CD4-positive, alpha-beta T cell treated with Interleukin-15 for 4 hours (primary cell): Measurements from ENCODE around the gene MKX.

Experiments used
- DNase-seq: peaks from one replicate; pipeline ENCODE4 v3.0.0-alpha.2; 2020; ENCODE audit warnings: low spot score

The MKX gene

DNA sequence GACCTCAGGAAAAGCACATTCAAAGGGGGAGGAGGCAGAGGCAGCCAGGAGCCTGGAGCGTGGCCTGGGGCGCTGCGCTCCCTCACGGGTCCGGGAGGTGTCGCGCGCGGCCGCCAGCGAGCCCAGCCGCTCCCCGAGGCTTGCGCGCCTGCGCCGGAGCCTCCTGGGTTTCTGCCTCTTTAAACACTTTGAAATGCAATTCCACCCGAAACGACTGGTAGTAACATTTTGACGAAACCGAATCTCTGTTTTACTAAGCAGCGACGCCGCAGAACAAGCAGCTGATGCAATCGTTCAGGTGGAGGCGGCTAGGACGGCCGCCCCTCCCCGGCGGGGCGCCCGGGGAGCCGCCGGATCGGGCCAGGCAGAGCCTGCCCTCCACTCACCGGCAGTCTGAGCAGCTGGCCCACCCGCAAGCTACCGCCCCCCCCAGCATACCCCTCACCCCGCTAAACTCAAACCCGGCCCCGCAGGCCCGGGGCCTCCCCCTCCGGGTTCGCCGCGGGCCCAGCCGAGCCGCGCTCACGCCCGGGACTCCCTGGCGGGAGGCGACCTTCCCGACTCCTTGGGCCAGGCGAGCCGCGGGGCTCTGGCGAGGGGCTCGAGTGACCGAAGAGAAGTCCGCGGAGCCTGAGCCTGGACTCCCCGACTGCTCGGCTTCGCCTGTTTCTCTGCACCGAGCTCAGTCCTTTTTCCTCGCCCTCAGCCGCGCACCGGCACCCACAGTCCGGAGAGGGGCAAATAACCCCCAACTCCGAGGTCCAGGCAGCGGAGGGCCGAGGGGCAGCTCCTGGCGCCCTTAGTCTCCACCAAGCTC, 3.2 kb downstream of the MKX start:
- DNase-seq, result peak; percentile 72

DNA sequence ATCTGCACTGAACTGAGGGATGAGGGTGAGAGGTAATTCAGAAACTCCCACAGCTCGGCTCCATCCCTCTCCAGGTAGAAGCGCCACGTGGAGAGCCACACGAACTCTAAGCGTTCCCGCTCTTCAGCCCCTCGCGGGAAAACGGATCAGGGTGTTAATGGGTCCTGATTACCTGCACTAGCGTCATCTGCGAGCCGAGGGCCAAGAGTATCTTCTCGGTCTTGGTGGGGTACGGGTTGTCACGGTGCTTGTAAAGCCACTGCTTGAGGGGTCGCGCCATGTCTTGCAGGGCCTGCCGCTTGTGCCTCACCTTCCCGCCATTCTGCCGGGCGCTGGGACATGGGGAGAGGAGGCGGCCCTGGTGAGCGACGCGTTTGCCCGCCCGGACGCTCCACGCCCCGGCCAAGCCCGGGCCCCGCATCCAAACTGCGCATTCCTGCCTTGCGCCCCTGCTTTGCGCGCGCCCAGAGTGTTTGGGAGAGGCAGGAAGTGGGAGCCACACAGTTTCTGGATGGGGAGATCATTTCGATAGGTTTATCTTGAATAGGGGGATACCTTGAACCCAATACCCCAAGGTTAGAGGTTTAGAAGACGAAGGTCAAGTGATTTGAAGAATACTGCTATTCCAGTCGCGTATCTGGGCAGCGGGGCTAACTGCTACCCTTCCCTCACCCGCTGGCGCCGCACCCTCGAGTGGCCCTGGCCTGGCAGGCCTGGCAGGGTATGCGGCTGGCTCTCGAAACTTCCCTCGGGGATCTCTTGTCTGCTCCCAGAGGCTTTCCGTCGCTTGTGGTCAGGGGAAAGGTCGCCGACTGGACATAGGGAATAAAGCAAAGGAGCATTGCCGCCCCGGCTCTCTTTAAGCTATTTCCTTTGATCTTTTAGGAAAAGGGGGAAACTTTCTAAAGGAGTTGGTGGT, 4.2 kb downstream of the MKX start:
- no peak for DNase-seq

DNA sequence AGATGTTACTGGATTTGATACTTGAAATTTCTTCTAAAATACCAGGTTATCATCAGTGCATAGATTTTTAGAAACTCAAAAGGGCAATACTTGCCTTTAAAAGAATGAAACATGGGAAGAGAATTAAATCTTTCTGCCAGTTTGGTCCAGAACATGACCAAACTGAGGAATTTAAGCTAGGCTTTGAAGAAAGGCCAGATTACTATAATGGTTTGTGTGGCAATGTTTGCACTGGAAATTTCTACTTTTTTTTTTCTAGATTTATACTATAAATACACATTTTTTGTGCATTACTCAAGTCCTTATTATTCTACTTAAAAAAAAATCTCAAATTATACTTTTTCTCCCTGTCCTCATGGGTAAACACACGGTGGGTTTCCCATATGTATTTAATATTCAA, 9.2 kb downstream of the MKX start:
- no peak for DNase-seq

DNA sequence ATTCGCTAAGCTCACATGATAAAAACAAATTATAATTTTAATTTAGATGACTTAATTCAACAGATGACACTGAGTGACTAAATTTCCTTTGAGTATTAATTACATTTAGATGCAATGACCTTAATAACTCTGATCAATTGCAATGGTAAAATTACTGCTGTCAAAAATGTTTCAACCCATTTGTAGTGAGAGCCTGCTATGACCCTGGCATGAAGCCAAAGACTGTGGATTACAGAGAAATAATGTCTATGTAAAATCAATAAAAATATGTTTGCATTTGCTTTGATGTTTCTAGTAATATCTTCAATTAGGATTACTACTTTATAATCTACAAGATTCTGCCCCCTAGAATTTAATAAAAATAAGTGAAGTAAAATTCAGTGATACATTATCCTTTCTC, 15.6 kb downstream of the MKX start:
- no peak for DNase-seq

DNA sequence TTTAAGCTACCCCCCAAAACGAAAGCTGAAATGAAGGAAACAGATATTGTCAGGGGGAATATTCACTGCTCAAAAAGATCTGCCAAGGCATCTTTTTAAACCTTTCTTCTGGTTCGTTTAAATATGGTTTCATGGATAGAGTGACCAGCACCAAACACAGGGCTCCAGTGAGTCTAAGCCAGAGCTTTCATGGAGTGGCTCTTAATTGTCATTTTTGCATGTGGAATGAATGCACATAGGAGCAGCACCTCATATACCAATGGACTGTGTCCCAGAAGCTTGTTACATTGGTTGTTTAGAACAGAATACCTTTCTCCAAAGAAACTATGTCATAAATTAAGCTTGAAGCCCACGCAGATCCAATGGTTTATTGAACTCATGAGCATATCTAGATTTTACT, 17.3 kb downstream of the MKX start:
- DNase-seq, result no peak

DNA sequence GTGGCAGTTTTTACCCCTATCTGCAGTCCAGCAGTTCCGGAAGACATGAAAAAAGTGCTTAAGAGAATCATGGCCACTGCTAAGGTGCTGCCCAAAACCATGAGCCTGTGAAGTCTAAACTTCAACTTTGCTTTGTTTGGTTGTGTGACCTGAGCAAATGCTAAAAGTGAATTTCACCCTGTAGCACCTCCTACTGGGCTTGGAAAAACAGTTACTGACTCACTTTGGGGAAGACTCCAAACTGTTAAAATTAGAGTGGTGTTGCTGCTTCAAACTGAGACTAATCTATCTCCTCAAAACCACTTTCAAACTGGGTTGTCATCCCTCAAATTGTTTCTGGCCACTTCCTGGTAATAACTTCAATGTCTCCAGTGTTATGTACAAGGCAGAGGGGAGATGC, 21.3 kb downstream of the MKX start:
- no peak for DNase-seq

DNA sequence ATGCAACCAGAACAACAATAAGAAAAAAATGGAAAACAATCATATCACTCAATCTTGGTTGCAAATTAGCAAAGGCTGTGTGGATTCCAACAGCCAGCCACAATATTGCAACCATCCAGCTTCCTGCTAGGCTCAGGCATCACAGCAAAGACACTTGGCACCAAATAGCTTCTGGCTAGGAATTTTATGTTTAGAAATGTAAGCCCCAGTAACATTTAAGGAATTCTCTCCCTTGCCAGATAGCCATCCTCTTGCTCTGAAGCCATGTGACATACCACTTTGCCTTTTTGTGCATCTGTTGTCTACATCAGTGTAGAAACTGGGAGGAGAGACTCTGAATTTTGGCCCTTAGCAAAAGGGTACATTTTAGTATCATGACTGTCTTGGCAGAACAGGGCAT, 22.2 kb downstream of the MKX start:
- no peak for DNase-seq

DNA sequence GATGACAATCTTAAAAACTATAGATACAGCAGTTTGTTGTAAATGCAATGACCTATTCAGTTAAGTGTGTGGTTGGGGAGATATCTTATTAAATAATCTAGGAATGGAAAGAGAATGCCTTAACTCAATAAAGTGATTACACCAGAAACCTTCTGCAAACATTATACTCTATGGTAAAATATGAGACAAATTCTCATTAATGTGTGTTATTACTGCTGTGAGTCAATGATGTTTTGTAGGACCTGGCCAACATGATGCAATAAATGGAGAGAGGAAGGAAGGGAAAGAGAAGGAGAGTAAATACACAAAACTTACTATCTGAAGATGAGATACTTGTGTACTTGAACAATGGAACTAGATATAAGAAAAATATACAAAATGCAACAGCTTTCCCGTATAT, 25.1 kb downstream of the MKX start:
- no peak for DNase-seq

DNA sequence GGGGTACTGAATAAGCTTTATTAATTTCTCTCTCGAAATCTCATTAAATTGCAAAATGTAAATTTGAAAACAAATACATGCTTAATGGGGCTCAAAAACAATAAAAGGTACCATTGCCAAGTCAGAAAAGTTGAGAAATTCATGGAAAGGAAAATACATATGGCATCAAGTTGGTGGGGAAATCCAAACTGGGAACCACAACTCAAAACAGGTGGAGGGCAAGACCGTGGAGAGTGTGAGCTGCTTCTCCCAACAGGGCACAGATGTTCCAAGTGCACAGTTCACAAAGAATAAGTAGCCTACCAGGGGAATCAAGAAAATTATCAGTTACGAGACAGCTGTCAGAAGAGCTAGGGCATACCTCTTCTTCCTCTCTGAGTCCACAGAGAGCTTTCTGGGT, 26.6 kb downstream of the MKX start:
- no peak for DNase-seq

DNA sequence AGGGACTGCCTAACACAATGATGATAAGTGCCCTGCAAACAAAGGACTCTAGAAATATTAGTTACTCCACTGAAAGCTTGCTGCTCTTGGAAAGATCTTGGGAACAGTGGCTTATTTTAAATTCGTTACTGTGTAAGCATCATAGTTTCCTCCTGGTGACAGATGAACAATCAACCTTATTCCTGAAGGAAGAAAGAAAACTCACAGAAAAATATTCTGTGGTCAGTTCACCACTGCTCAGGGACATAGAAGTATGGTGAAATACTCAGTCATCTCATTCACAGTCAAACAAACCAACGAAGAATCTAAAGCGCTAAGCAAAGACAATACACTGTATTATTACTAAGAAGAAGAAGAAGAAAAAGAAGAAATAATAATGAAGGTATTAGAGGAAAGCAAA, 27.8 kb downstream of the MKX start:
- no peak for DNase-seq

DNA sequence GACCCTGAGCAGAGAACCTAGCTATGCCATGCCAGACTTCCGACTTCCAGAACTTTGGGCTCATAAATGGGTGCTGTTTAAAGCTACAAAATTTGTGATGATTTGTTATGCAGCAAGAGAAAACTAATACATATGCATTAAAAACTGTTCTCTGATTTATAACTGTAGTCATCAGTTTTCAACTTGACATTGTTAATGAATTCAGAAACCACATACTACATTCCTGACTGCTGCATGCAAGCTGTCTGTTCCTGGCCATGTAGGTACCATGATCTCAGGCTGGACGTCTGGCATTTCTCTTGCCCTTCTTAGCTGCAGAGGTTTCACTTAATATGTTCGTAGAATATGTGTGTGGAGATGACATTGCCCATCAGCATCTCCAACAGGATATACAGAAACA, 28.4 kb downstream of the MKX start:
- no peak for DNase-seq

DNA sequence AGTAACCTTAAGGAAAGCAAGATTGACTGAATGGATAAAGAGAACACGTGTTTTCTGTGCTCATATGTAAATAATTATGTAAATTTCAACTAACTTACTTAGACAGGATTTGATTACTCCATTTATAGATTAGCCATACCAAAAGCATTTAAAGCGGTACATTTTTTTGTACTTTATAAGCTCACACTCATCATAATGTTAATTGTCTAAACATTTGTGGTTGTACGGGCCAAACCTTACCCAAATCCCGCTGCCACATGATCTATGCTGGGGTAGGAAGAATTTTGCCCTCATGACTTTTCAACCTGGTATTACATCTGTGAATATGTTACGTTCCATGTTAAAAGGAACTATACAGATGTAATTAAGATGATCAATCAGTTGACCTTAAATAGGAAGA, 29.1 kb downstream of the MKX start:
- DNase-seq, result no peak

DNA sequence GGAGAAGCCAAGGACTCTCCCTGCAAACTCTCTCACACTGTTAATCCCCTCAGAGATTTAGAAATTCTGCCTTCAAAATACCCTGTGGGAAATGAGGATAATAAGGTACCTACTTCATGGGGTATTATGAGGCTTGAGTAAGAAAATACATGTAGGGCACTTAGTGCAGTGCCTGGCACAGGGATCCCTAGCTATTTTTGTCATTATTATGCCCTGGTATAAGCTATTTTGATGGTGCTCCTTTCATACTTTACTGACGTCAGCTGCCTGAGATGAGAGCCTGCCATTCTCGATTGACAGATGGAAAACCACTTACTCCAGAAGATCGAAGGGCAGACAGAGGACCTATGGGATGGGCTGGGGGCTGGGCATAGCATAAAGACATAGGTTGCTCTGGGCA, 30.1 kb downstream of the MKX start:
- no peak for DNase-seq

DNA sequence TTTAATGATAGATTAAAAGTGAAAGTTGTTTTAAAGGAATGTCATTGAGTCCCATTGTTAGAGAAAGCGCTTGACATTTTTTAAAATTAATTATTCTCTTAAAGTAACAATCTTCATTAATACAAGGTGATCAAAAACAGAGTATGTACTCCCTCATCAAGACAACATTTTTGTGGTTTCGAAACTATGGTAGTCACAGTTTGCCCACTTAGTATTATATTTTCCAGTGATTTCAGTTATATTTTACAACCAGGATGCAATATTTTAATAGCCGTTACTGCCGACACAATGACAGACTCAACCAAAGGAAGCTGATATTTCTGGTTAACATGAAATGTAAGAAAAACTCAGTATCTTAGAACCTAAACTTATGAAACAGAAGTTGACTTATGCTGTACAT, 31.3 kb downstream of the MKX start:
- no peak for DNase-seq

DNA sequence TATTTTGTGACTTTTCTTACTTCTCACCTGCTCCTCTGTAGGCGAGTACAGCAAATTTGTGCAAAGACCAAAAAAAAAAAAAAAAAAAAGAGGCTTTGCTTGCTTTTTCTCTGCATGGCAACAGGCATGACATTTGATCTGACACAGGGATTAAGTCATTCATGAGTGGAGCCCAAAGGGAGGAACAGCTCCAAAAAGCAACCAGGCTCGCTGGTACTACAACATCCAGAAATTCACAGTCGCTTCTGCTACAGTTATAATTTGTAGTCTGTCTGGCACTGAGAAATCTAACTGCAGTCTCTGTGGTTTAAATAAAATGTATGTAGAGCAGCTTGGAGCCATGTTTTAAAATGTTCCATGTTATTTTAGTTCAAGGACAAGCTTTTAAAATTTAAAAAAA, 31.7 kb downstream of the MKX start:
- no peak for DNase-seq

DNA sequence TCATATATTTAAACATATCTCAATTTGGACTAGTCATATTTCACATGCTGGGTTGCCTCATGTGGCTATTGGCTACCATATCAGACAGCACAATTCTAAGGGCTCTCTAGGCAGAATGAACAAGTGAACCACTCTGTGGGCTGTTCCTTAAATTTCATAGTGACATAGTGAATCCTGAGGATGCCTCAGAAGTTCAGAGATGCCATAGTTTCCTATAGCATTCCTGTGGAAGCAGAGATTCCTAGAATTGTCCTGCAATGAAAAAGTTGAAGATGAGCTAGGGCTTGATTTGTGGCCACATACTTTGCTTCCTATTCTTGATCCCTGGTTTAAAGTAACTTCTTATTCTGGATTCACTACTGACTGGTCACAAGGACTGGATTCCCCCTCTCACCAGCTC, 35.6 kb downstream of the MKX start:
- no peak for DNase-seq

DNA sequence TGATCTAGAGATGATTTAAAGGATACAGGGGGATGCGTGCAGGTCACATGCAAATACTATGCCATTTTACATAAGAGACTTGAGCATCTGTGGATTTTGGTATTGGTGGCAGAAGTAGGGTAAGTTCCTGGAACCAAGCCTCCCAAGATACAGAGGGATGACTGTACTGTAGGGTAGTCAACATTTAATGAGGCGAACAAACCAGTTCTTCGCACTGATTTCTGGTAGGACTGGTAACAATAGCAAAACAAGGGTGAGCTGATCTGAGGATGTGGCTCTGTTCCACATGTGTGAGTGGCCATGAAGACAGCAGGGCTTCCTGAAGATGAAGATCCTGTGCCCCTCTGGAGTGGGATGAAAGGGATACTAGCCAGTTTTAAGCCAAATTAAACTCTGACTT, 36.3 kb downstream of the MKX start:
- no peak for DNase-seq

DNA sequence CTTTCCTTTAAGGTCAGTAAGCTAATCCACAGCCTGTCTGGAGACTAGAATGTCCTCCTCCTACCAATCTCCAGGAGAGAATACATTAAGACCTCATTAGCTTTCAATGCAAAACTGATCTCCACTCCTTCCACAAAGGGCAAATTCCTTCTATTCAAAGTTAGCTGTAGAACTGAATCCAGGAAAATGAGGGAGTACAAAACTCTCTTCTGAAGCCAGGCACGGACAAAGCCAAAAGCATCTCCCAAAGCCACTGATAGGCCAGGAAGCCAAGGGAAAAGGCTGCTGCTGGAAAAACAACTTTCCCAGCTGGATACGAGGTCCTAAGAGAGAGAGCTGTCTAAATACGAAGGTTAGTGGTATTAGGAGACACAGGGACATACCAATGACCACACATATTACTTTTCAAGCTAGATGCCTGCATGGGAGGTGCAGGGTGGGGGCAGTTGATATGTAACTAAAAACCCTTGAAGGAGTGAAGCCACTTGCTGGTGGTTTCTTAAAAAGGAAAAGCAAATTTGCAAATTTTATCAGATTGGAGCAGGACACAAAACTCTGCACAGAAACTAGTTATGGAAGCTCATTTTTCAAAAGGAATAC, 43.6 kb downstream of the MKX start:
- no peak for DNase-seq

DNA sequence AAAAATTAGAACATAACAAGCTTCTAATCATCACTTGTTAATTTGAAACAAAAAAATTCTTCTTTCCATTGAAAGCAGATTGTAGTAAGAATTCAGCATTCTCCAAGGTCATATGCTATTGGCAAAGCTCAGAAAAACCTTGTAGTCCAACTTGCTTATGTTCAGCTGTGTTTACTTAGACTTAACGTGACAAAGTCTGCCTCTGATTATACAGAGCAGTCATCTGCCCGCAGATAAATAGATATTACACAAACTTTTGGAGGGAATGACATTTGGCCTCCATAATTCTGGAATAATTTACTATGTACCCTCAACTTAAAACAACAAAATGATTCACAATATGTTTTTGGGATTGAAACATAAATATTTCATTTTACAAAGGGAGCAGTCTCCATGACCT, 45.8 kb downstream of the MKX start:
- DNase-seq, result no peak

DNA sequence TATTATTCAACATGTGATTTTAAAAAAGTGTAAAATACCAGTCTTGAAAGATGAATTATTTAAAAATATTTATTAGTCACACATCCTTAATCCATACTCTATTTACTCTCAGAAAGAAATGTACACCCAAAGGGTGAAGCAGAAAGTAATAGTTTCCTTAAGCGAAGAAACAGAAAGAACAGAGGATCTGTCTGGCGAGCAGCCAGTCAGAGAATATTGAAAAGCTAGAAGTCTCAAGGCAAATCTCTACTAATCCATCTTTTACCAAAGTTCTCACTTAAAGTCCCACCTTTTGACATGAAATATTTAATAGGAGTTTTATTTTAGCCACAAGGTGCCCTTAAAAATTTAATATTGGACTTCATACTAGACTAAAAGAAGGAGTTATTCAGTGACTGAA, 46.7 kb downstream of the MKX start:
- no peak for DNase-seq

DNA sequence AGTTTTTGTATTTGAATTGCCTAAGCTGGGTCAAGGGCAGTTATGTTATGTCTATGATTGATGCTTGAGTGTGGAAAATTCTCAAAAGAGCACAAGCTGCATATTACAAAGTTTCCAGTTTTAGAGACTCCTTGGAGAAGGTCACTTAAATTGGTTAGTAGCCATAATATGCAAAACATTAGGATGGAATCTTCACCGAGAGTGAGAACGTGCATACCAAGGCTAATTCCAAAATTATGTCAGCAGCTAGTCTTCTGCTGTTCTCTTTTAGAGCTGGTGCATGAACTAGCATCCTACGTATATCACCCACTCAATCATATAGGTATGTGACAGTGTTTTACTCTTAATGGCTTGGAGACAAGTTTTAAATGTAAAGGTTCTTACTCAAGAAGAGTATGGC, 49.2 kb downstream of the MKX start:
- no peak for DNase-seq

DNA sequence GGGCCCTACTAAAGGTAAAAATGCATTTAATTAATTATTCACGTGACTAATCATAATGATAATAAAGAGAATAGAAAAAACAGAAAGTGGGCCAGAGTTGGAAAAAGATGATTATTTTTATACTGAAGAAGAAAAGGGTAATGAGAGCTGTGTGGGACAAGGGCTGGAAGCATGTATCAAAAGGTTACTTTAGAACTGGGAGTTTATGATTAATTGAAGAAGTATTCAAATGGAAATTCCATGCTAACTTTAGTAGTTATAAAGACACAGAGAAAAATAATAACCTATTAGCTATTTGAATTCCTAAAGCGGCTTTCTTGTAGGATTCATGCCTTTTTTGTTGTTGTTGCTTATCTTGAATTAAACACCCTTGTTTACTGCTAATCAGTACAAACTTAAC, 49.9 kb downstream of the MKX start:
- no peak for DNase-seq

DNA sequence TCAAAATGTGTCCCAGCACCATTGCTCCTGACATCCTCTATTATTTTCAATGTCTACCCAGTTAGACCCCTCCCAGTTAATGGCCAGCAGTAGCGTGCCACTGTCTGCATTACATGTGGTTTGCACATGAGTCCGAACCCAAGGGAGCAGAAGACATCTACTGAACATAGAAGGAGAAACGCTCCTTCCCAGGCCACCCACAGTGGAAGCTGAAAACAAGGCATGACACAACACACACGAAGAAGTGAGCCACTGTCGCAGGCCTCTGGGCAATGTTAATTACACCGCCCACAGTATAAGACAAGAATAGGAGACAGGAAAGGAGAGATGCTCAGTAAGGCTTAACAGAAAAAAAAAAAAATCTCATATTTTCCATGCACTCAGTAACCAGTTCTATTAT, 50.5 kb downstream of the MKX start:
- DNase-seq, result no peak
